Neural progenitor cell (in vitro differentiated cells): ENCODE measurements around the gene RMI2.

Experiments
- CTCF ChIP-seq: fragments of 200-600 bp; sonication (generic); IDR thresholded peaks from 2 replicates; pipeline ENCODE4 v1.5.1; 2017; ENCODE audit warnings: antibody characterized with exemption, mild to moderate bottlenecking
- EZH2phosphoT487 ChIP-seq: fragments of 200-600 bp; sonication (generic); IDR thresholded peaks from 2 replicates; pipeline ENCODE4 v1.6.1; 2017; ENCODE audit warnings: antibody characterized with exemption

- TF ChIP-seq CTCF (no peak), EZH2phosphoT487 (no peak)
Measured at GRCh38 chr16:11398851-11399250, 53.6 kb downstream of the RMI2 start.
